DND-41 (cell line): ENCODE data around the gene SRSF3.

Experiments
- CTCF ChIP-seq: IDR thresholded peaks from 2 replicates; pipeline ENCODE4 v1.5.1; 2012; ENCODE audit warnings: borderline replicate concordance, low read length, moderate library complexity, mild to moderate bottlenecking; ENCODE audit not compliant: poor library complexity, severe bottlenecking; ENCODE audit errors: extremely low read depth
- EZH2 ChIP-seq: IDR thresholded peaks from 3 replicates; pipeline ENCODE4 v1.6.1; 2012; ENCODE audit warnings: borderline replicate concordance, low read depth, mild to moderate bottlenecking, moderate library complexity, low read length, inconsistent platforms; ENCODE audit not compliant: severe bottlenecking

GRCh38 chr6:36638579-36638978 lies 44.4 kb downstream of the SRSF3 start:
- TF ChIP-seq CTCF = no peak
- TF ChIP-seq EZH2 = no peak
